HepG2 (cell line): ENCODE measurements around the gene ARHGEF40. TPM values are rescaled to one million over a fixed set of nuclear protein-coding genes. Genes with fewer than 3 reads are reported as not detected.

Source experiments
- ARID4A ChIP-seq: sonication (generic); formaldehyde crosslinking; IDR thresholded peaks from 2 replicates; pipeline ENCODE4 v1.5.0; 2020; ENCODE audit warnings: mild to moderate bottlenecking, missing genetic modification reagents, borderline replicate concordance
- ARNTL ChIP-seq: sonication (generic); formaldehyde crosslinking; IDR thresholded peaks from 2 replicates; pipeline ENCODE4 v1.4.0; 2020; ENCODE audit warnings: mild to moderate bottlenecking, missing genetic modification reagents
- CAMTA2 ChIP-seq: sonication (generic); formaldehyde crosslinking; IDR thresholded peaks from 2 replicates; pipeline ENCODE4 v1.4.0; 2020; ENCODE audit warnings: mild to moderate bottlenecking, missing genetic modification reagents, borderline replicate concordance
- CHD2 ChIP-seq: IDR thresholded peaks from 2 replicates; pipeline ENCODE4 v1.6.1; 2011; ENCODE audit warnings: low read depth, low read length, improper control_type of control experiment
- E2F2 ChIP-seq: sonication (generic); formaldehyde crosslinking; IDR thresholded peaks from 2 replicates; pipeline ENCODE4 v1.4.0; 2020; ENCODE audit warnings: missing genetic modification reagents, borderline replicate concordance
- MAX ChIP-seq: IDR thresholded peaks from 2 replicates; pipeline ENCODE4 v1.6.1; 2012; ENCODE audit warnings: inconsistent platforms
- MBD4 ChIP-seq: IDR thresholded peaks from 2 replicates; pipeline ENCODE4 v1.6.1; 2012; ENCODE audit warnings: low read length, inconsistent platforms, borderline replicate concordance
- NPAS2 ChIP-seq: sonication (generic); formaldehyde crosslinking; IDR thresholded peaks from 2 replicates; pipeline ENCODE4 v1.8.0; 2022; ENCODE audit warnings: mild to moderate bottlenecking, missing genetic modification reagents, borderline replicate concordance
- PRDM15 ChIP-seq: sonication (generic); formaldehyde crosslinking; IDR thresholded peaks from 2 replicates; pipeline ENCODE4 v1.4.0; 2020; ENCODE audit warnings: missing genetic modification reagents
- STAT5B ChIP-seq: sonication (generic); formaldehyde crosslinking; IDR thresholded peaks from 2 replicates; pipeline ENCODE4 v1.4.0; 2020; ENCODE audit warnings: missing genetic modification reagents
- THYN1 ChIP-seq: sonication (generic); formaldehyde crosslinking; IDR thresholded peaks from 2 replicates; pipeline ENCODE4 v1.8.1; 2023; ENCODE audit warnings: low read depth, mild to moderate bottlenecking, moderate library complexity, missing genetic modification reagents, borderline replicate concordance
- U2AF1 ChIP-seq: fragments of 200-400 bp; formaldehyde crosslinking; optimal IDR thresholded peaks from 2 replicates; pipeline ENCODE3; 2017; ENCODE audit warnings: mild to moderate bottlenecking, low read depth, low read length
- ZFAT ChIP-seq: sonication (generic); formaldehyde crosslinking; conservative IDR thresholded peaks from 2 replicates; pipeline ENCODE4 v1.8.1; 2023; ENCODE audit warnings: missing genetic modification reagents, inconsistent platforms
- ZKSCAN1 ChIP-seq: fragments of 150-350 bp; IDR thresholded peaks from 2 replicates; pipeline ENCODE4 v1.6.1; 2014; ENCODE audit warnings: low read length
- ZNF253 ChIP-seq: sonication (generic); formaldehyde crosslinking; IDR thresholded peaks from 2 replicates; pipeline ENCODE4 v1.8.0; 2022; ENCODE audit warnings: mild to moderate bottlenecking, missing genetic modification reagents, borderline replicate concordance
- ZNF264 ChIP-seq: sonication (generic); formaldehyde crosslinking; IDR thresholded peaks from 2 replicates; pipeline ENCODE4 v1.4.0; 2020; ENCODE audit warnings: missing genetic modification reagents
- ZNF567 ChIP-seq: sonication (generic); formaldehyde crosslinking; IDR thresholded peaks from 2 replicates; pipeline ENCODE4 v1.8.1; 2023; ENCODE audit warnings: mild to moderate bottlenecking, missing genetic modification reagents, borderline replicate concordance
- ZNF781 ChIP-seq: sonication (generic); formaldehyde crosslinking; IDR thresholded peaks from 2 replicates; pipeline ENCODE4 v1.5.1; 2020; ENCODE audit warnings: borderline replicate concordance, mild to moderate bottlenecking, missing genetic modification reagents; ENCODE audit errors: not compliant biosample characterization
- ZSCAN31 ChIP-seq: sonication (generic); formaldehyde crosslinking; IDR thresholded peaks from 2 replicates; pipeline ENCODE4 v1.5.0; 2020; ENCODE audit warnings: low read depth, mild to moderate bottlenecking, missing genetic modification reagents
- polyA plus RNA-seq, 8 experiments: library from polyadenylated mRNA; depleted of rRNA in 3 of 8; stranded (reverse) in 7 of 8; unstranded in 1 of 8; fragments of >200 nt; fragmentation: Illumina TruSeq in 4 of 8; extraction: Trizol in 4 of 8; gene quantifications; 2 replicates each; pipeline versions ENCODE4 v1.2.1 to v1.2.3, GENCODE V29; 2011 to 2016; ENCODE audit warnings: low read depth in 4 of 8, missing spikeins in 1 of 8, mixed read lengths in 1 of 8; ENCODE audit not compliant: insufficient read depth in 1 of 8
- total RNA-seq, 5 experiments: library from RNA; depleted of rRNA; stranded (reverse); fragments of >200 nt; fragmentation: Illumina TruSeq; extraction: Trizol; gene quantifications; 2 replicates each; pipeline ENCODE4 v1.2.3, GENCODE V29; 2016; ENCODE audit warnings: low read depth in 1 of 5
- TF ChIP-seq, protein P1 (sequence below): sonication (generic); formaldehyde crosslinking; IDR thresholded peaks from 2 replicates; pipeline ENCODE4 v1.5.1; 2020; ENCODE audit warnings: missing genetic modification reagents, mild to moderate bottlenecking, borderline replicate concordance

Gene ARHGEF40
- total and polyA plus RNA-seq, 2 of the 13 experiments (the other 11 are each of a cell fraction or from before 2014, with no cell fraction given): 28.1 to 78.1 TPM

- TF ChIP-seq PRDM15 (CRISPR knock-in tag) (no peak), ZNF781 (CRISPR knock-in tag) (no peak), ARID4A (no peak; the same call in 1 of the 2 replicates), E2F2 (no peak), ARNTL (CRISPR knock-in tag) (no peak), STAT5B (CRISPR knock-in tag) (no peak), THYN1 (CRISPR knock-in tag) (no peak), U2AF1 (no peak), ZNF264 (no peak), ZSCAN31 (CRISPR knock-in tag) (no peak; the same call in 1 of the 2 replicates), CAMTA2 (CRISPR knock-in tag) (no peak), NPAS2 (CRISPR knock-in tag) (no peak), MAX (no peak; the same call in 1 of the 2 replicates), ZNF253 (CRISPR knock-in tag) (0 out of 2 replicates have a peak, but pooled peaks have one; percentile 28), CHD2 (no peak), MBD4 (no peak), ZNF567 (CRISPR knock-in tag) (0 out of 2 replicates have a peak, but pooled peaks have one; percentile 35), ZKSCAN1 (no peak), ZFAT (CRISPR knock-in tag) (no peak)
- TF ChIP-seq, protein P1, sequence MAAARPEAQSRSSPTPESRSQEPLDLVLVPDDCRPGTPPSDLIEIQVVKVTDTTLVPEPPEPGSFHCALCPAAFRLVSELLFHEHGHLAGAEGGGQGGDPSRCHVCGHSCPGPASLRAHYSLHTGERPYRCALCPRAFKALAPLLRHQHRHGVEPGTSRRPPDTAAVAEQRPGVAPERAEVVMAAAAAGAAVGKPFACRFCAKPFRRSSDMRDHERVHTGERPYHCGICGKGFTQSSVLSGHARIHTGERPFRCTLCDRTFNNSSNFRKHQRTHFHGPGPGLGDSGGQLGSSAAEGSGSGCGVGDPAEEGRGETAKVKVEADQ: peak; percentile 89; the same call in 1 of the 2 replicates
Observed at GRCh38 chr14:21070083-21070609, at the start of gene ARHGEF40 (continued).
